T-helper 22 cell (primary cell): ENCODE data around the gene UACA.
"Not testable (repeated sequence)": the region's sequence is repeated elsewhere in the genome, so short reads cannot be mapped to it uniquely, and the experiment has no call there.

Source experiments
- DNase-seq: peaks from one replicate; pipeline ENCODE4 v3.0.0-alpha.2; 2020; ENCODE audit warnings: low read depth

UACA gene

GRCh38 chr15:70757627-70758026 lies 5.7 kb downstream of the UACA start:
- no peak for DNase-seq

GRCh38 chr15:70754862-70755261 lies 8.5 kb downstream of the UACA start:
- no peak for DNase-seq

GRCh38 chr15:70753101-70753829 lies 10.1 kb downstream of the UACA start:
- DNase-seq: no peak

GRCh38 chr15:70752193-70752635 lies 11.1 kb downstream of the UACA start:
- DNase-seq: no peak

GRCh38 chr15:70750203-70750869 lies 13.0 kb downstream of the UACA start:
- DNase-seq: no peak

GRCh38 chr15:70748281-70748747 lies 15.0 kb downstream of the UACA start:
- DNase-seq: no peak

GRCh38 chr15:70746598-70746997 lies 16.8 kb downstream of the UACA start:
- DNase-seq: not testable (repeated sequence)

- DNase-seq: no peak
Observed at GRCh38 chr15:70742928-70743327, 20.4 kb downstream of the UACA start.

GRCh38 chr15:70741677-70742293 lies 21.6 kb downstream of the UACA start:
- no peak for DNase-seq

GRCh38 chr15:70741107-70741531 lies 22.2 kb downstream of the UACA start:
- DNase-seq: no peak

GRCh38 chr15:70735040-70735439 lies 28.3 kb downstream of the UACA start:
- DNase-seq: not testable (repeated sequence)

GRCh38 chr15:70729164-70729563 lies 34.2 kb downstream of the UACA start:
- DNase-seq: no peak

GRCh38 chr15:70726753-70727152 lies 36.6 kb downstream of the UACA start:
- no peak for DNase-seq

- no peak for DNase-seq
Observed at GRCh38 chr15:70723927-70724326, 39.4 kb downstream of the UACA start.

- DNase-seq: no peak
Observed at GRCh38 chr15:70723122-70723422, 40.3 kb downstream of the UACA start.

- no peak for DNase-seq
Observed at GRCh38 chr15:70722266-70723121, 40.9 kb downstream of the UACA start.

- DNase-seq: no peak
Observed at GRCh38 chr15:70720228-70721016, 42.9 kb downstream of the UACA start.

GRCh38 chr15:70717237-70717793 lies 46.0 kb downstream of the UACA start:
- no peak for DNase-seq

GRCh38 chr15:70715840-70716485 lies 47.4 kb downstream of the UACA start:
- DNase-seq: no peak

- no peak for DNase-seq
Observed at GRCh38 chr15:70714565-70714964, 48.8 kb downstream of the UACA start.

- DNase-seq: no peak
Observed at GRCh38 chr15:70714015-70714414, 49.3 kb downstream of the UACA start.
